Thyroid gland (tissue), 4 donors: Measurements from ENCODE around the gene ZFHX3. TPM values are rescaled to one million over a fixed set of nuclear protein-coding genes. Genes with fewer than 3 reads are reported as not detected.

ENCODE experiments used
- DNase-seq, 2 donors: peaks; one replicate each; pipeline ENCODE4 v3.0.0-alpha.2; 2019
- H3K27ac ChIP-seq, 3 donors: fragments of 200-600 bp; sonication (generic); 1 replicate in 2 of 3; 2 replicates in 1 of 3; pipeline ENCODE4 v1.5.1; 2016 to 2019; ENCODE audit warnings: mild to moderate bottlenecking in 1 of 3, moderate library complexity in 1 of 3
- H3K27me3 ChIP-seq: fragments of 200-600 bp; sonication (generic); one replicate; pipeline ENCODE4 v1.5.1; 2019
- H3K36me3 ChIP-seq, 2 donors: fragments of 200-600 bp; sonication (generic); one replicate each; pipeline ENCODE4 v1.5.1; 2016 to 2019
- H3K4me1 ChIP-seq, 2 donors: fragments of 200-600 bp; sonication (generic); one replicate each; pipeline ENCODE4 v1.5.1; 2017 to 2019
- H3K4me3 ChIP-seq, 3 donors: fragments of 200-600 bp; sonication (generic); replicated peaks in 1 of 3; 1 replicate in 2 of 3; 2 replicates in 1 of 3; pipeline ENCODE4 v1.5.1; 2016; ENCODE audit warnings: mild to moderate bottlenecking in 1 of 3
- H3K9me3 ChIP-seq: fragments of 200-600 bp; sonication (generic); one replicate; pipeline ENCODE4 v1.5.1; 2017
- CTCF ChIP-seq, 6 experiments: fragments of 200-600 bp in 3 of 6; fragments of 450-650 bp in 3 of 6; sonication (generic) in 3 of 6; IDR thresholded peaks; one replicate each; pipeline ENCODE4 v1.5.1; 2016 to 2019; ENCODE audit warnings: antibody characterized with exemption in 6 of 6, mild to moderate bottlenecking in 2 of 6, inconsistent platforms in 1 of 6, moderate library complexity in 1 of 6
- POLR2A ChIP-seq, 2 donors: fragments of 450-650 bp; IDR thresholded peaks; one replicate each; pipeline ENCODE4 v1.6.1; 2017; ENCODE audit warnings: antibody characterized with exemption in 2 of 2, mild to moderate bottlenecking in 2 of 2, moderate library complexity in 1 of 2
- WGBS, 2 donors: methylation state at CpG; one replicate each; pipeline ENCODE4 v1.1.5; 2017; 5-methylcytosine and 5-hydroxymethylcytosine counted together
- intact Hi-C: fragments of 100-400 bp; cut with DNase I; formaldehyde crosslinking; loops from one replicate; pipeline ENCODE4 v1.15.1; 2023
- total RNA-seq, 4 donors: library from RNA; depleted of rRNA; stranded (reverse); fragments of >200 nt; gene quantifications; one replicate each; pipeline ENCODE4 v1.2.3, GENCODE V29; 2016

ZFHX3 gene
- total RNA-seq, 4 donors from 2014 or later: 27.4 to 92.9 (median 45.5) TPM

- TF ChIP-seq CTCF (IDR thresholded peaks at IDR 0.05): no peak
- TF ChIP-seq POLR2A (IDR thresholded peaks at IDR 0.05): no peak
- Histone ChIP-seq H3K4me3 (no peak overlapping the region), H3K4me1 (peaks cover 57 to 63% of the 10 kb centered on the region in 2 donors), H3K27ac (no peak overlapping the region), H3K9me3 (no peaks in the 10 kb centered on the region), H3K36me3 (no peaks in the 10 kb centered on the region), H3K27me3 (no peaks in the 10 kb centered on the region)
- intact Hi-C loops: no loop called here
- 95 to 96% methylated on average over 5 of the region's 5 CpGs for WGBS, 2 donors
- no peak for DNase-seq
These were observed 107.0 kb downstream of the ZFHX3 start for GRCh38 chr16:72940886-72941285.

- Histone ChIP-seq H3K27ac (peak overlapping the region; percentile 79 to 87 (median 87)), H3K27me3 (no peaks in the 10 kb centered on the region), H3K4me1 (peaks cover 55 to 63% of the 10 kb centered on the region in 2 donors), H3K4me3 (no peak overlapping the region), H3K36me3 (no peaks in the 10 kb centered on the region), H3K9me3 (no peaks in the 10 kb centered on the region)
- TF ChIP-seq CTCF (IDR thresholded peaks at IDR 0.05) (peak in 1 of 6 experiments; percentile 10), POLR2A (IDR thresholded peaks at IDR 0.05) (no peak)
- intact Hi-C loops: no loop called here
- no peak for DNase-seq
- WGBS, 2 donors: 72 to 74% methylated on average over 10 of the region's 10 CpGs
These were observed 108.7 kb downstream of the ZFHX3 start for GRCh38 chr16:72939247-72939646.

- intact Hi-C loops: no loop called here
- H3K27ac ChIP-seq: peak overlapping the region; percentile 79 to 87 (median 87)
- TF ChIP-seq CTCF (IDR thresholded peaks at IDR 0.05) (no peak), POLR2A (IDR thresholded peaks at IDR 0.05) (no peak)
- H3K9me3 ChIP-seq: no peaks in the 10 kb centered on the region
- H3K4me1 ChIP-seq: peaks cover 50 to 63% of the 10 kb centered on the region in 2 donors
- 34 to 36% methylated on average over 7 of the region's 7 CpGs for WGBS, 2 donors
- peak; percentile 87 to 93 for DNase-seq
- H3K4me3 ChIP-seq: no peak overlapping the region
- H3K27me3 ChIP-seq: no peaks in the 10 kb centered on the region
- no peaks in the 10 kb centered on the region for H3K36me3 ChIP-seq
These were observed 109.1 kb downstream of the ZFHX3 start for GRCh38 chr16:72938795-72939164.

GRCh38 chr16:72937916-72938794, 109.8 kb downstream of the ZFHX3 start:
- no peaks in the 10 kb centered on the region for H3K9me3 ChIP-seq
- H3K4me1 ChIP-seq: peaks cover 49 to 59% of the 10 kb centered on the region in 2 donors
- H3K27ac ChIP-seq: peak overlapping the region; percentile 79 to 87 (median 87)
- peak; percentile 75 to 84 for DNase-seq
- no peaks in the 10 kb centered on the region for H3K27me3 ChIP-seq
- intact Hi-C loops: no loop called here
- 65 to 70% methylated on average over 22 of the region's 22 CpGs for WGBS, 2 donors
- H3K36me3 ChIP-seq: no peaks in the 10 kb centered on the region
- H3K4me3 ChIP-seq: no peak overlapping the region
- no peak for TF ChIP-seq CTCF (IDR thresholded peaks at IDR 0.05)
- peak in 1 of 2 donors; percentile 19 for TF ChIP-seq POLR2A (IDR thresholded peaks at IDR 0.05)

GRCh38 chr16:72937360-72937759, 110.6 kb downstream of the ZFHX3 start:
- Histone ChIP-seq H3K9me3 (no peaks in the 10 kb centered on the region), H3K27me3 (no peaks in the 10 kb centered on the region), H3K4me1 (peaks cover 45 to 57% of the 10 kb centered on the region in 2 donors), H3K36me3 (no peaks in the 10 kb centered on the region), H3K4me3 (no peak overlapping the region), H3K27ac (peak overlapping the region; percentile 79 to 87 (median 87))
- WGBS, 2 donors: 91% methylated on average over 9 of the region's 9 CpGs
- TF ChIP-seq POLR2A (IDR thresholded peaks at IDR 0.05): no peak
- TF ChIP-seq CTCF (IDR thresholded peaks at IDR 0.05): no peak
- intact Hi-C loops: no loop called here
- DNase-seq: no peak
